Smooth muscle cell (in vitro differentiated cells): Measurements from ENCODE around the gene DAPK1. TPM values are rescaled to one million over a fixed set of nuclear protein-coding genes. Genes with fewer than 3 reads are reported as not detected.

Experiments
- DNase-seq: peaks from one replicate; lab custom pipeline; 2025; ENCODE audit not compliant: unreplicated experiment; lab: John Stamatoyannopoulos, UW
- H2AFZ ChIP-seq: fragments of 200-600 bp; sonication (generic); 2 replicates; pipeline ENCODE4 v1.6.0; 2016; ENCODE audit warnings: antibody characterized with exemption, low read depth, mild to moderate bottlenecking
- H3F3A ChIP-seq: fragments of 200-600 bp; sonication (generic); 2 replicates; pipeline ENCODE4 v1.6.0; 2017; ENCODE audit warnings: antibody characterized with exemption, low read depth
- H3K27ac ChIP-seq: fragments of 200-600 bp; sonication (generic); 2 replicates; pipeline ENCODE4 v1.5.1; 2016; ENCODE audit warnings: low read depth, mild to moderate bottlenecking
- H3K27me3 ChIP-seq: fragments of 200-600 bp; sonication (generic); 2 replicates; pipeline ENCODE4 v1.6.1; 2016; ENCODE audit warnings: low read depth, mild to moderate bottlenecking
- H3K36me3 ChIP-seq: fragments of 200-600 bp; sonication (generic); 2 replicates; pipeline ENCODE4 v1.5.1; 2016; ENCODE audit warnings: low read depth
- H3K4me1 ChIP-seq: fragments of 200-600 bp; sonication (generic); 2 replicates; pipeline ENCODE4 v1.5.1; 2016; ENCODE audit warnings: low read depth
- H3K4me2 ChIP-seq: fragments of 200-600 bp; sonication (generic); 2 replicates; pipeline ENCODE4 v1.6.0; 2016; ENCODE audit warnings: mild to moderate bottlenecking
- H3K4me3 ChIP-seq: fragments of 200-600 bp; sonication (generic); 2 replicates; pipeline ENCODE4 v1.5.1; 2016; ENCODE audit warnings: mild to moderate bottlenecking
- H3K79me2 ChIP-seq: fragments of 200-600 bp; sonication (generic); 2 replicates; pipeline ENCODE4 v1.6.0; 2016; ENCODE audit warnings: low read depth, mild to moderate bottlenecking
- H3K9ac ChIP-seq: fragments of 200-600 bp; sonication (generic); 2 replicates; pipeline ENCODE4 v1.6.0; 2016; ENCODE audit warnings: low read depth
- H3K9me3 ChIP-seq: fragments of 200-600 bp; sonication (generic); replicated peaks from 2 replicates; pipeline ENCODE4 v1.5.1; 2016; ENCODE audit warnings: low read depth
- H4K20me1 ChIP-seq: fragments of 200-600 bp; sonication (generic); 2 replicates; pipeline ENCODE4 v1.6.0; 2016; ENCODE audit warnings: low read depth
- CTCF ChIP-seq: fragments of 200-600 bp; sonication (generic); IDR thresholded peaks from 2 replicates; pipeline ENCODE4 v1.5.1; 2017; ENCODE audit warnings: borderline replicate concordance, mild to moderate bottlenecking, antibody characterized with exemption; ENCODE audit not compliant: insufficient read depth, poor library complexity, severe bottlenecking
- WGBS: methylation state at CpG from one replicate; pipeline ENCODE4 v1.1.7; 2016; ENCODE audit warnings: low lambda C conversion rate; 5-methylcytosine and 5-hydroxymethylcytosine counted together
- polyA plus RNA-seq: library from polyadenylated mRNA; unstranded; fragments of >200 nt; fragmentation: Nextera tagmentation; extraction: Ambion mirVana; gene quantifications from 2 replicates; pipeline ENCODE4 v1.2.1, GENCODE V29; 2016
- total RNA-seq: library from RNA; depleted of rRNA; stranded (reverse); fragments of >200 nt; gene quantifications from 2 replicates; pipeline ENCODE4 v1.2.3, GENCODE V29; 2014

Gene DAPK1
- total and polyA plus RNA-seq, 2 experiments from 2014 or later: 12.6 to 20.3 TPM

GRCh38 chr9:87513880-87514535 lies 16.3 kb downstream of the DAPK1 start:
- TF ChIP-seq CTCF: no peak
- Histone ChIP-seq H4K20me1 (peaks cover 9% of the 10 kb centered on the region), H3K9ac (no peak overlapping the region), H3K4me3 (no peak overlapping the region), H3K4me1 (peaks cover 12% of the 10 kb centered on the region), H3K36me3 (no peaks in the 10 kb centered on the region), H3K79me2 (no peaks in the 10 kb centered on the region), H3K27ac (peak overlapping the region; percentile 56), H3K4me2 (peak overlapping the region; percentile 53), H3K9me3 (no peaks in the 10 kb centered on the region), H3K27me3 (no peaks in the 10 kb centered on the region), H3F3A (peaks cover 10% of the 10 kb centered on the region), H2AFZ (no peak overlapping the region)
- WGBS: 96% methylated on average over 3 of the region's 3 CpGs
- no peak for DNase-seq

GRCh38 chr9:87515006-87515405 lies 17.3 kb downstream of the DAPK1 start:
- no peak overlapping the region for H3K9ac ChIP-seq
- TF ChIP-seq CTCF: no peak
- DNase-seq: no peak
- peak overlapping the region; percentile 56 for H3K27ac ChIP-seq
- no peaks in the 10 kb centered on the region for H3K79me2 ChIP-seq
- H3K9me3 ChIP-seq: no peaks in the 10 kb centered on the region
- 32% methylated on average over 2 of the region's 2 CpGs for WGBS
- no peaks in the 10 kb centered on the region for H3K36me3 ChIP-seq
- peaks cover 14% of the 10 kb centered on the region for H4K20me1 ChIP-seq
- no peak overlapping the region for H3K4me3 ChIP-seq
- H2AFZ ChIP-seq: no peak overlapping the region
- peaks cover 10% of the 10 kb centered on the region for H3F3A ChIP-seq
- peaks cover 13% of the 10 kb centered on the region for H3K4me1 ChIP-seq
- H3K27me3 ChIP-seq: no peaks in the 10 kb centered on the region
- peak overlapping the region; percentile 53 for H3K4me2 ChIP-seq

- no peak for DNase-seq
- Histone ChIP-seq H3K9ac (no peak overlapping the region), H3K27ac (peak overlapping the region; percentile 56), H4K20me1 (peaks cover 14% of the 10 kb centered on the region), H3K79me2 (no peaks in the 10 kb centered on the region), H3F3A (peaks cover 10% of the 10 kb centered on the region), H3K36me3 (no peaks in the 10 kb centered on the region), H3K4me3 (no peak overlapping the region), H3K27me3 (no peaks in the 10 kb centered on the region), H2AFZ (no peak overlapping the region), H3K4me1 (peaks cover 13% of the 10 kb centered on the region), H3K9me3 (no peaks in the 10 kb centered on the region), H3K4me2 (peak overlapping the region; percentile 45)
- 86% methylated on average over 9 of the region's 9 CpGs for WGBS
- no peak for TF ChIP-seq CTCF
These were observed 18.0 kb downstream of the DAPK1 start for GRCh38 chr9:87515588-87516221.
